Germinal center (tissue), 1 donor: Measurements from ENCODE around the gene USPL1.

Experiments
- DNase-seq: peaks from one replicate; pipeline ENCODE4 v3.0.0; 2012; ENCODE audit warnings: mixed read lengths, low spot score

The USPL1 gene

DNA sequence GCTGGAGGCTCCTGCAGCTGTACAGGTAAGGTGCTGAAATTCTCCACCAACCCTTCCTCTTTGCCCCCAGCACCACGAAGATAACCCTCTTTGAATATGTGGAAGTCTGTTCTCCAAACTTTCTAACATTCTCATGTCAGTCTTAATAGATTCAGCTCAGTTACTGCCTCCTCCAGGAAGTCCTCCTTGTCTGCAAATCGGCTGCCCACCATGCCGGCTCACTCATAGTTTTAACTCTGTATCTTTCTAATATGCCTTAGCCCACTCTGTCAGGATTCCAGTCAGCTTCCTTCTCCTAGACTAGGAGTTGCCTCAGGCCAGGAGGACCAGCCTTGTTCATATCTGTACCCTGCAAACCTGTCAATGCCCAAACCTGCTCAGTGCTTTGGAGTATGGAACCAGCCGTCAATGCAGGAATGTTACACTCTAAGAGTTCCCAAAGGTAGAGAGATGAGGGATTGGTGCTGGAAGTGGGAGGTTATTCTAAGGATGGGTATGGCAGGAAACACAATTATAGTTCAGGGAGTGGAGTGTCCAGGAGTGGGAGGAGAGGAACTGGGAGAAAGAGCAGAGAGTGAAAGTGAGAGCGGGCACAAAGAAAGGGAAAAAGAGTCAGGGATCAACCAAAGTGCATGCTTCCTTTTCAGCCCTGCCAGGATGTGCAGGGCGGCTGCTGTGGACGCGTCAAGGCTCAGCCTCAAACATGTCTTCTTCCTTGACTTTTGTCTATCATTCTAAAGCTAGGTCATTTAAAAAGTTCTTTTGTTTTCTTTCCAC is 79.6 kb downstream of the USPL1 start:
- no peak for DNase-seq

GRCh38 chr13:30697996-30698401 is 80.3 kb downstream of the USPL1 start:
- DNase-seq = no peak

DNA sequence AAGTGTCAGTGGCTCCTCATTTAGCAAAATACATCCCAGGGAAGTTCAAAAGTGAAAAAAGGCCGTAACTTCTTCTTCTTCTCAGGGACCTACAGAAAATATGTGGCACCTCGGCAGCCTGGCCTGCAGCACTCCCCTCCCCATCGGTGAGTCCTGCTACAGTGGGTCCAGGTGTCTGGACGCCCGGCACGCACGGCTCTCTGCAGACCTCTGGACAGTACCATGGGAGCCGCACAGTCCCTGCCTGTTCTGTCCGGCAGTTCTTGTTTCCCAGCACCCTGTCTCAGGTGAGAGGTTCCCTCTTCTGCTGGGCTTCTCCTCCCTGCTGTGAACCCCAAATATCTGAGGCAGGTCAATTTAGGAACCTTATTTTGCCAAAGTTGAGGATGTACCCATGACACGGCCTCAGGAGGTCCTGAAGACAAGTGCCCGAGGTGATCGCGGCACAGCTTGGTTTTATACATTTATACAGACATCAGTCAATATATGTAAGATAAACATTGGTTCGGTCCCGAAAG is 80.8 kb downstream of the USPL1 start:
- no peak for DNase-seq

- no peak for DNase-seq
Measured at GRCh38 chr13:30700364-30700763, 82.6 kb downstream of the USPL1 start.

DNA sequence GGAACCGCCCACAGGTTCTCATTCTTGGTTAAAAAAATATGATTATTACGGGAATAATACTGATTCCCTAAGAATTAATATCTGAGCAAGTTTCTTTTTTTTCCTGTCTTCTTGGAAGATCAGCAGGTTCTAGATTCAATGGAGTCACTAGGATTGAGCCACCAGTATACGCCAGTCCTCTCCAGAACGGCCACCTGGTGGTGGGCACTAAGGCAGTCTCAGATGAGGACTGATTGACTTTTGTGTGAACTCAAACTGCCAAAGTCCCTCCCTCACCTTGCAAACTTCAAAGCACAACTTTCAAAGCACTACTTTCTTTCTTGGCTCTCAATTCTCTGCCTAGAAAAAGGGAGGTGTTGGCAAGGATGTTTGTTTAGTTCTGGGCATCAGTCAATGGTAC is 84.3 kb downstream of the USPL1 start:
- no peak for DNase-seq

GRCh38 chr13:30704596-30704995 is 86.9 kb downstream of the USPL1 start:
- DNase-seq = no peak

DNA sequence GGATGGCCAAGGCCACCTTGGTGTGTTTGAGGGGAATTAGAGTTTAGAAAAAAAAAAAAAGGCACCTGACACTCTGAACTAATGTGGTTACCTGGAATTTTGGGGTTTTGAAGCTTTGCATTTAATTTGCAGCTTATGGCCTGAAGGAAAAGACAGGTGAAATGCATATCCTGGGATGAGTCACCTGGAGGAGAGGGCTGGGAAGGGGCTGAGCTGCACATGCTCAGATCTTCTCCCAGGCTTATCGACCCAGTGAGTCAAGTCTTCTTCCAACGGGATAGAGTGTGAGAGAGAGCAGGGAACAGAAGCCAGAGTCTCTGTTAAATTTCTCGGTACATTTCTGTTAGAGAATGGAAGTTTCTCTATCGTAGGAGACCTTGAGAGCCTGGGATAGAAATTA is 88.0 kb downstream of the USPL1 start:
- DNase-seq = no peak

DNA sequence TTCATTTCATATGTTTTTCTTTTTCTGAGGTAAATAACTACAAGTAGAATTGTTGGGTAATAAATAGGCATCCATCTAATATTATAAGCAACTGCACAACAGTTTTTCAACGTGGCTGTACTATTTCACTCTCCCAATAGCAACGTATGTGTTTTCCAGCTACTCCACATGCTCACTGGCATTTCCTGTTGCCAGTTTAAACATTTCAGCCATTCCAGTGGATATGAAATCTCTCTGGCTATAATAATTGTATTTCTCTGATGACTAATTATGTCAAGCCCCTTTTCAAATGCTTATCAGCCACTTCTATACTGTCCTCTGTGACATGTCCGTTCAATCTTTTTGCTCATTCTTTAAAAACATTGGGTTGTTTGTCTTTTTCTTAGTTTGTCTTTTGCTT is 90.8 kb downstream of the USPL1 start:
- DNase-seq = no peak
